ENCODE results near the gene OTUD3. TPM values are rescaled to one million over a fixed set of nuclear protein-coding genes. Genes with fewer than 3 reads are reported as not detected.

The OTUD3 gene, protein sequence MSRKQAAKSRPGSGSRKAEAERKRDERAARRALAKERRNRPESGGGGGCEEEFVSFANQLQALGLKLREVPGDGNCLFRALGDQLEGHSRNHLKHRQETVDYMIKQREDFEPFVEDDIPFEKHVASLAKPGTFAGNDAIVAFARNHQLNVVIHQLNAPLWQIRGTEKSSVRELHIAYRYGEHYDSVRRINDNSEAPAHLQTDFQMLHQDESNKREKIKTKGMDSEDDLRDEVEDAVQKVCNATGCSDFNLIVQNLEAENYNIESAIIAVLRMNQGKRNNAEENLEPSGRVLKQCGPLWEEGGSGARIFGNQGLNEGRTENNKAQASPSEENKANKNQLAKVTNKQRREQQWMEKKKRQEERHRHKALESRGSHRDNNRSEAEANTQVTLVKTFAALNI
- 1 to 10 TPM; 7.3 to 8.7 TPM for total RNA-seq

DNA sequence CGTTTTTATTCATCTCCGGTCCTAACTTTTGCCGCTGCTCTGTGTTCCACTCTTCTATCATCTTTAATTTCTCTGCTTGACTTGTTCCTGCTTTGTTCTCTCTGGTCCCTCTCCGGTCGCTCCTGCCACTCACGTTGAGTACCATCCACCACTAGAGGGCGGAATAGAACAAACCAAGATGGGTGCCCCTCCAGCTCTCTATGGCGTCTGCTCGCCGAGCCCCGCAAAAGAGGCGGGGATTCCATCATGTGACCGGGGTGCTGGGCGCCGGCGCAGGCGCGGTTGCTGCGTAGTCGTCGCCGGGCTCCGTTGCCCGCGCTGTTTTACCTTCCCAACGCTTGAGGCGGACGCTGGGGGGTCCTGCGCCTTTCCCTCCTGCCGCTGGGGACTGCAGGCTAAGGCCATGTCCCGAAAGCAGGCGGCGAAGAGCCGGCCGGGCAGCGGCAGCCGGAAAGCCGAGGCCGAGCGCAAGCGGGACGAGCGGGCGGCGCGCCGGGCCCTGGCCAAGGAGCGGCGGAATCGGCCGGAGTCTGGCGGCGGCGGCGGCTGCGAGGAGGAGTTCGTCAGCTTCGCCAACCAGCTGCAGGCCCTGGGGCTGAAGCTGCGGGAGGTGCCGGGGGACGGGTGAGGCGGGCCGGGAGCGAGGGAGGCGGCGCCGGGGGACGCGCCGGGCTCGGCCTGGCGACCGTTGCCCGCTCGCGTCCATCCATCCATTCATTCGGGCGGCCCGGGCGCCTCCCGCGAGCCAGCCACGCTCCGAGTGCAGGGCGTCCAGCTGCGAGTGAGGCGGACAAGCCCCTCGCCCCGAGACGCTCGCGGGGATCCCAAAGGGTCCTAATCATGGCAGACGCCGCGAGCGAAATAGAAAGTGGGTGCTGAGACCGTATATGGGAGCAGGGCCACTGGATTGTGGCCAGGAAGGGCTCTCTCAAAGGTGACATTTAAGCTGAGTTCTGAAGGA, at the start of gene OTUD3:
Gene OTUD3 (plus strand): TSS at position 285 of the 961 bp plus-strand sequence. CDS start 119 bp downstream, at position 404.
- POLR2A ChIA-PET, result interaction anchor here (0.5 to 1.0 kb wide), 4 partner anchors 12 to 678 kb away, joined by 3 read pairs; no protein-coding TSS in a partner anchor
- CTCF ChIA-PET, result interaction anchor here (0.7 to 3.1 kb wide), 22 partner anchors 9 to 331 kb away, joined by 3 to 20 read pairs (median 4); partner anchors contain the start of gene PLA2G2A
- Mint-ChIP-seq H3K27ac (peak within 1 kb of the TSS; percentile 77), H3K4me1 (ENCODE audit: low read depth) (peaks cover 34% of the 10 kb centered on the region), H3K27me3 (peaks cover 6% of the 10 kb centered on the region), H3K4me3 (peak within 1 kb of the TSS; percentile 85), H3K9me3 (no peaks in the 10 kb centered on the region), H3K36me3 (ENCODE audit: low read depth) (peaks cover 3% of the 10 kb centered on the region)
- DNase-seq (peak; percentile 95), ATAC-seq (peak; percentile 98)
- intact Hi-C loops (cut with micrococcal nuclease), result no loop called here
- peak; percentile 82 for TF ChIP-seq CTCF (IDR thresholded peaks at IDR 0.05)

- ChIA-PET POLR2A (no interaction called here), CTCF (no interaction called here)
- intact Hi-C loops (cut with micrococcal nuclease), result no loop called here
- Mint-ChIP-seq H3K4me3 (no peak overlapping the region), H3K4me1 (ENCODE audit: low read depth) (peaks cover 4% of the 10 kb centered on the region), H3K27me3 (peaks cover 27% of the 10 kb centered on the region), H3K27ac (no peak overlapping the region), H3K9me3 (peaks cover 5% of the 10 kb centered on the region), H3K36me3 (ENCODE audit: low read depth) (no peaks in the 10 kb centered on the region)
- ATAC-seq, result no peak
- DNase-seq, result no peak
- no peak for TF ChIP-seq CTCF (IDR thresholded peaks at IDR 0.05)
These were observed 46.6 kb upstream of the OTUD3 start for GRCh38 chr1:19835578-19835977.

DNA sequence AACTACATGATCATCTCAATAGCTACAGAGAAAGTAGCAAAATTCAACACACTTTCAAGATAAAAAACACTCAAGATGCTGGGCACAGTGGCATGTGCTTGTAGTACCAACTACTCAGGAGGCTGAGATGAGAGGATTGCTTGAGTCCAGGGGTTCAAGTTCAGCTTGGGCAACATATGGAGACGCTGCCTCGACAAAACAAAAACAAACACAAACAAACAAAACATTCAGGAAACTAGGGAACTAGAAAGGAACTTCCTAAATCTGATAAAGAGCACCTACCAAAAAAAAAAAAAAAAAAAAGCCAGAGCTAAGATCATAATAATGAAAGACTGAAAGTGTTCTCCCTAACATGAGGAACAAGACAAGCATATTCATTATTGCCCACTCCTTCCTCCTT, 44.3 kb upstream of the OTUD3 start:
- ATAC-seq, result no peak
- no peak for TF ChIP-seq CTCF (IDR thresholded peaks at IDR 0.05)
- intact Hi-C loops (cut with micrococcal nuclease), result no loop called here
- Mint-ChIP-seq H3K27ac (no peak overlapping the region), H3K27me3 (peaks cover 21% of the 10 kb centered on the region), H3K4me1 (ENCODE audit: low read depth) (no peaks in the 10 kb centered on the region), H3K4me3 (no peak overlapping the region), H3K9me3 (no peaks in the 10 kb centered on the region), H3K36me3 (ENCODE audit: low read depth) (no peaks in the 10 kb centered on the region)
- no peak for DNase-seq
- POLR2A ChIA-PET, result no interaction called here
- CTCF ChIA-PET, result no interaction called here

DNA sequence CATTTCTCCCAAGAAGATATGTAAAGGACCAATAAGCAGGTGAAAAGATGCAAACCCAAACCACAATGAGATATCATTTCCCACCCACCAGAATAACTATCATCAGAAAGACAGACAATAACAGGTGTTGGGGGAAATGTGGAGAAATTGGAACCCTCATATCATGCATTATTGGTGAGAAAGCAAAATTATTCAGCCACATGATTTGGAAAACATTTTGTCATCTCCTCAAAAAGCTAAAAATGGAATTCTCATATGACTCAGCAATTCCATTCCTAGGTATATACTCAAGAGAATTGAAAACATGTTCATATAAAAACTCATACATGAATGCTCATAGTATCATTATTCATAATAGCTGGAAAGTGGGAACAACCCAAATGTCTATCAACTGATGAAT, 42.0 kb upstream of the OTUD3 start:
- POLR2A ChIA-PET, result no interaction called here
- H3K4me1 Mint-ChIP-seq (ENCODE audit: low read depth), result no peaks in the 10 kb centered on the region
- H3K9me3 Mint-ChIP-seq, result no peaks in the 10 kb centered on the region
- H3K36me3 Mint-ChIP-seq (ENCODE audit: low read depth), result no peaks in the 10 kb centered on the region
- intact Hi-C loops (cut with micrococcal nuclease), result no loop called here
- TF ChIP-seq CTCF (IDR thresholded peaks at IDR 0.05), result no peak
- no peak for DNase-seq
- H3K27ac Mint-ChIP-seq, result no peak overlapping the region
- no peak overlapping the region for H3K4me3 Mint-ChIP-seq
- no peak for ATAC-seq
- CTCF ChIA-PET, result interaction anchor here (1.0 kb wide), 1 partner anchor 178 kb away, joined by 3 read pairs; no protein-coding TSS in a partner anchor
- peaks cover 23% of the 10 kb centered on the region for H3K27me3 Mint-ChIP-seq

All from activated CD8-positive, alpha-beta T cell treated with anti-CD3 and anti-CD28 coated beads for 36 hours (primary cell).